ENCODE data around the gene AKAP13.

The AKAP13 gene

DNA sequence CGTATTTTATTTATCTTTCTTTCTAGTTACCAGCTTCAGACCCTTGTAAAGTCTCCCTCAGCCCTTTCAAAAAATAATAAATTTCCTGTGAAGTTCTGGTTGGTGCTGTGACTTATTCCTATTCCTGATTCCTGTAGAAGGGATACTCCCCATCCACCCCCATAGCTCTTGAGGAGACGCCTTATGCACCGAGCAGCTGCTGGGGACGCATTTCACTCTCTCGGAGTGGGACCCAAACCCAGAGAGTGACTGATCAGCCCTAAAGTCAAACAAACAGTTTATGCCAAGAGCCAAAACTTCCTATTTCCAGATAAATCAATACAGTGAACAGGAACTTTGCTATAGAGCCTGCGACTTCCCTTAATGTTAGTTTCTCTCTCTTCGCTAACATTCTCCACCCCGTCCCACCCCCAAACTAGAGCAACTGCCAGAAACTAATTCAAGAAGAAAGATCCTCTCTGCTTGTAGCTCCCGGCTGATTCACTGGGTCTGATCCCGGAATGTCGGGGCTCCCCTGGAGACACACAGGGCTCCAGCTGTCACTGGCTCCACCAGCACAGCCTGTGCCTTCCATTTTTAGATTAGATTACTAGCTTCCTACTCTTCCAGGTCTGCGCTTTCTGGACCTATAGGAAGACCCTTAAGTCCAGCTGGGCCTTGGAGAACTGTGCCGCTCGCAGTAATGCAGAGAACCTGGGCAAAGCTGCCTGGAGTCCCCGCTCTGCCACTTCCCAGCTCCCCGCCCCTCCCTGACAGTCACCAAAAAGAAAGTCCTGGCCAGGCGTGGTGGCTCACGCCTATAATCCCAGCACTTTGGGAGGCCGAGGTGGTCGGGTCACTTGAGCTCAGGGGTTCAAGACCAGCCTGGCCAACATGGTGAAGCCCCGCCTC lies 369.1 kb downstream of the AKAP13 start:
- no peak for DNase-seq

DNA sequence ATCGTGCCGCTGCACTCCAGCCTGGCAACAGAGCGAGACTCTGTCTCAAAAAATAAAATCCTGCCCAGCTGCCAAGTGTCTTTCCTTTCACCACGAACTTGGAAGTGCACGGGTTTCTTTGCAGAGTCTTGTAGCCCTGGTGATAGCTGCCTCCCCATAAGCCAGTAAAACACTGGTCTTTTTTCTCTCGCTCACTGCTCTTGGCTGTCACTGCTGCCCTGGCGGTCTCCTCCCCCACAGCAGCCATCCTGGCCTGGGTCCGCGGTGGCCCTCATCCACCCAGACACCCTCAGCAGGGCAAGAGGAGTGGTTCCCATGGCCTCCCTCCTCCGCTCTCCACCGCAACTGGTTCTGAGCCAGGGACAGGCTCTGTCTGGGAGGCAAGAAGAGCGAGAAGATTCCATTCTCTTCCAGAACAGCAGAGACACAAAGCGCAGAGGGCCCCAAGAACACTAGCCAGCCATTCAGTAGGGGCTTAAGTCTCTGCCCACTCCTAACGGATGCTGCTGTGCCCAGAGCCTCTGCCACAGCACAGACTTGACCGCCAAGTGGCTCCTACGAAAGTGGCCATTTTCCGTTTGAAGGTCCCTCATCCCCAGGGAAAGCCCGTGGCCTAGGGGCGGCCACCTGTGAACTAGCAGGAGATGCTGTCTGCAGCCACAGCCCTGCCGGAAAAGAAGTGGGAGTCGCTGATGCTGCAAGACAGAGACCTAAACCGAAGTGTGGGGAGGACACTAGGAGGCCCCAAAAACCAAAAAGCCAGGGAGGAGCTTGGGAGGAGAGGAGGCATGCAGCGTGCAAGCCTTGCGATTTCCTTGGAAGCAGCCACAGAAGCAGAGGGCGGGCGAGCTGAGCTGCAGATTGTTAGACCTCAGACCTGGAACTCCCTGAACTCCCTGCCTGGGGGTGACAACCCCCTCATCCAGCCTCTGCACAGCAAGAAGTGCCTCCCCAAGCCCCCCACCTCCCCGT lies 370.2 kb downstream of the AKAP13 start:
- no peak for DNase-seq

DNA sequence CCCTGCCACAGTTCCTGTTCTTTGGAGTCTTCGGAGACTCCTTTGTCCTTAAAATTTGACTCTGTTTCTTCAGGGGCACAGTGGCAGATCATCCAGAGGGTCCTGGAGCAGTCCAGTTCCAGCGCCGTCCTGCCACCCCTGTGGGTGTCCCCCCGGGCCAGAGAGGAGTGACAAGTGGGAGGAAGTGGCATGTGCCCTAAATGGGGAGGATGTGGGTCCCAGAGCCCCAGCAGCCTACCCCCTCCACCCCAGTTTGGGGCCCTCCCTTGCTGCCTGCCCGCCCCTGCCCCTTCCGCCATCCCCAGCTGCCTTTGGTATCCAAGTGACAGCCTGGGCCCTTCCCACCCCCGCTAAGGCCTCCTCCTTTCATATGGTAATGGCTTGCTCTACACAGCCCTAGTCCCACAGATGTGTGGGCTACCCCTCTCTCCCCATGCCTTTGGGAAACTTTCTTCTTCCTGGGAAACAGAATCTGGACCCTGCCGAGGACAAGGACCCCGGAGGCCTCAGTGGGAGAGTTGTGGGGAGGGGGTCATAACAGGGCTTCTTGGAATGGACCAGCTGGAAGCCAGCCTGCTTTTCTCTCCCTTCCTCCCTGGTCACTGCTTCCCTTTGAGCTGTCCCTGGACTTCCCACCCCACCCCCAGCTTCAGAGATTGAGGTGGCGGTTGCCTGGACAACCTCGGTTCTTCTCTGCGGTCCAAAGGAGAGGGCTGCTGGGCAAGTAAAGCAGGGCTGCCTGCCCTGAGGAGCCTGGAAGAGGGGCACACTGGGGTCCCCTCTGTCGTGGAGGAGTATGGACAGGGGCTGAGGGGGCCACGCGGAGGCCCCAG lies 371.1 kb downstream of the AKAP13 start:
- no peak for DNase-seq

DNA sequence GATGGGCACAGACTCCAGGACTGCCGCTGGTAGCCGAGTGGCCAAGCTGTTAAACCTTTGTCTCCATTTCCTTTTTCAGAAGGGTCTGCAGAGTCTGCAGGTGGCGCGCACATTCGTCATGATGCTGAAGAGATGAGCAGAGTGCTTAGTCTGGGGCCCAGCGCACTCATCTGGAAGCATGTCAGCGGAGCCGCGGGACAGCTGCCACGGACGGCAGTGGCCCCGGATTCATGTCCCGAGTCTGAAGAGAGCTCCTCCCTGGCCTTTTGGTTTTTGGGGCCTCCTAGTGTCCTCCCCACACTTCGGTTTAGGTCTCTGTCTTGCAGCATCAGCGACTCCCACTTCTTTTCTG lies 371.7 kb downstream of the AKAP13 start:
- no peak for DNase-seq

DNA sequence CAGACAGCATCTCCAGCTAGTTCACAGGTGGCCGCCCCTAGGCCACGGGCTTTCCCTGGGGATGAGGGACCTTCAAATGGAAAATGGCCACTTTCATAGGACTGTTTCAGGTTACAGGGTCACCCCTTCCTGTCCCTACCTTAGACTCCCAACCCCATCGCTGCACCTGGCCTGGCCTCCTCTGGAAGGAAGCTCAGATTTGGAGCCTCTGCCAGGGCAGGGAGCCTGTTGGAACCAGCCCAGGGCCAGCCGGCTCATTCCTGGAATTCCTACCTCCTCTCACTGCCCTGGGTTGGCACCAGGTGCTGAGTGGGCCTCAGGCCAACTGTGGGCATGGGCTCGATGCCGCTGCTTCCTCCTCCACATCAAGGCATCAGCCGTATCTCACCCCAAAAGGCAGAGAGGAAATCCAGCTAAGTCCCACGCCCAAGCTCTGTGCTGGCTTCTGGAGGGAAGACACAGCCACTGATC lies 372.1 kb downstream of the AKAP13 start:
- no peak for DNase-seq

DNA sequence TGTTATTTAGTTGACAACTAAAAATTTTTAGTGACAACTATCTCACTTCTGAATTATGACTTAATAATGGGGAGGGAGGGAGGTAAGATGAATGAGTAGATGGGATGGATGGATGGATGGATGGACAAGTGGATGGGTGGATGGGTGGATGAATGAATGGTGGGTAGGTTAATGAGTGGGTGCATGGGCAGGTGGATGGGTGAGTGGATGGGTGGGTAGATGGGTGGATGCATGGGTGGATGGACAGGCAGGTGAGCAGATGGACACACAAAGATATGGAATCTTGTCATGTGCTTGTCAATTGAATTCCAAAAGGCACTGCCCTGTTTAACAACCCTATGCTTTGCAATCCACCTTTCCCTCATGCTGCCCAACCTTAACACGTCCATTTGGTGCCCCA lies 372.9 kb downstream of the AKAP13 start:
- DNase-seq, result no peak

DNA sequence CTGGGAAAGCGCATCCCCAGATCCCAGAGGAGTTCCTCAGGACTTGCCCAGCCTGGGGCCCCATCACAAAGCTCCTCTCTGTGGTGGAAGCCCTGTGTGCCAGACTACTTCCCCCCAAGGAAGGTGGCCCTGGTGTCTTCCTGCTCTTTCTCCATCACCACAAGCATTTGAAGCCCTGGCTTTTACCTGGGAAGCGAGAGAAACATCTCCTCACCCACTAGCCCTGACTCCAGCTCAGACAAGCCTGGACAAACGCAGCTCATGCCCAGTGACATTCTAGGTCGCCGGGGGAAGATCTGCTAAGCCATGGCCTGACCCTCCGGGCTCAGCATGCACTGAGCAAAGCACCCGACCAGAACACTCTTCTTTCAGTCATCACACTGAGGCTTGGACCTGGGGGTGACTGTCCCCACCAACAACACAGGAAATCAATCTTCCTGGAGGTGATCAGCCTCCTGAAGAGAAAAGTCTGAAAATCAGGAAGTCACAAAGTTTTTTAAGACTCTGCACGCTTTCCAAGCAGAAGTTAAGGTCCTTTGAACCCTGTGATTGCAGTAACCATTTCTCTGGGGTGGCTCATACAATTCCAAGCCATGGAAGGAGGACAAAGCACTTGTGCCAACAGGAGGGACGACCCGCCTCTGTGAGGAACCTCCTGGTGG lies 373.5 kb downstream of the AKAP13 start:
- no peak for DNase-seq

DNA sequence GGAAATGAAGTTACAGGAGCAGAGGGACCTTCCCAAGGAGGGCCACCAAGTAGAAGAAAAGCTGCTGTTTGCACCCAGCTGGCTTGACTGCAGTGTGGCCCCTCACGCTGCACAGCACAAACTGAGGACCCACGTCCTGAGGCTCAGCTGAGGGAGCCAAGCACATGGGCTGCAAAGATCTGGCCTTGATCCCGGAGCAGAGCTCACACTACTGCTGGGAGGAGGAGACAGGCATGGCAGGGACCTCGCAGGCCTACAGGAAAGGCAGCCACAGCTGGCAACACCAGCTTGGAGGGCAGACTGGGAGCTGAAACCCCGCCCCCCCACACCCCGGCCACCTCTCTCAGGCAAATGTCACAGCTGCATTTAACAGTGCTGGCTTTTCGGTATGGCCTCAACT lies 374.6 kb downstream of the AKAP13 start:
- DNase-seq, result no peak

DNA sequence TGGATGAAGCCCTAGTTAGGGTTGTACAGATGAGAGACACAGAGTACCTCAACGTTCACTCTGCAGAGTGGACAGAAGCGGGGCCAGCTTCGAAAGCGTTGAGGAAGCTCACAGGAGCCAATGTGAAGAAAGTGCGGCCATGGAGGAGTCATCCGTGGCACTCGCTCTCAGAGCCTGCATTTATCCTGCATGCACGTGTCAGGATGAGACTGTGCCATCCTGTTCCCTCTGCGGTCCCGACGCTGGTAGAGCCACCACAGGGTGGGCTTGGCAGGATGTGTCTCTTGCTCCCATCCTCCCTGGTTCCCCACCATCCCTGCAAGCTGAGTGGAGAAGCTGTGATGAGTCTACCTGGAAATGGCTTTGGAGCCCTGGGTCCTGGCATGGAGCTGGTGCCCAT lies 375.1 kb downstream of the AKAP13 start:
- no peak for DNase-seq

DNA sequence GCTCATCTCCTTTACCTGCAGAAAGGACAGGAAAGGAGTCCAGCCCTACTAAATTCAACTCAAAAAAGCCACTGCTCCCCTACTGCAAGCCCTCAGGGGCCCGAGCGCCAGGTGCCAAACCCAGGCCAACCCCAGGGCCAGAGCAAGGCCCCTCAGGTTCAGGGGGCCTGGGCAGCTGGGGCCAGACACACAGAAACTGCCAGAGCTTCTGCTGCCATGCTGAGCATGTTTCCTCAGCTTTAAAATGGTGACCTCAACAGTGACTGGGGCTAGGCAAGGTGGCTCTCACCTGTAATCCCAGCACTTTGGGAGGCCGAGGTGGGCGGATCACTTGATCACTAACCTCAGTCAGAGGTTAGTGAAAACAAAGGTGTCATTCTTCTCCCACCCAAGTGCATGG lies 375.5 kb downstream of the AKAP13 start:
- no peak for DNase-seq

DNA sequence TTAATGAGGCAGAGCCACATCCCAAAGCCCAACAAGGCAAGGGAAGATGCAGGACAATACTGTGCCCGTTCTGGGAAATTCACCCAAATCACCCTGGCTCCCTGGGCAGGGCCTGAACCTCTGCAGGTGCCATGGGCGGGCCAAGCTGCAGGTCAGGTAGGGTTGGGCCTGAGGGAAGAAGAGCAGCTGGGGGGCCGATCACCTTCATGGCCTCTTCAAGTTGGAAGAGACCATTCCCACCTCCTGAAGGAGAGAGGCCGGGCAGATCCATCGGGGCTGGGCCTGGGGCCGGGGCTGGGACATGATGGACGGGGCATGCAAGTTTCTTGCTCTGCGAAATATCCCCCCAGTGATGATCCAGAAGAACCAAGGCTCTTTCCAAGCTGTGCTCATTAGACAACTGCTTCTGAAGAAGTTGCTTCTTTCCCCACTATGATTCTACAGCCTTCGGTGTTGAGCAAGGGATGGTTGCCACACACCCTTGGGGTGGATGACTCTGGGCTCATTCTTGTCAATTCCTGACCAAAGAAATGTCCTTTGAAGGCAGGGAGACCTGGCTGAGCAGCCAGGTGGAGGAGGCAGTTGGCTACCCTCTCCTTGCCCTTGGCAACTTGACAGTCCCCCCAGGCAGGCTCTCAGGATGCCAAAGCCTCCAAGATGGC lies 376.1 kb downstream of the AKAP13 start:
- no peak for DNase-seq

DNA sequence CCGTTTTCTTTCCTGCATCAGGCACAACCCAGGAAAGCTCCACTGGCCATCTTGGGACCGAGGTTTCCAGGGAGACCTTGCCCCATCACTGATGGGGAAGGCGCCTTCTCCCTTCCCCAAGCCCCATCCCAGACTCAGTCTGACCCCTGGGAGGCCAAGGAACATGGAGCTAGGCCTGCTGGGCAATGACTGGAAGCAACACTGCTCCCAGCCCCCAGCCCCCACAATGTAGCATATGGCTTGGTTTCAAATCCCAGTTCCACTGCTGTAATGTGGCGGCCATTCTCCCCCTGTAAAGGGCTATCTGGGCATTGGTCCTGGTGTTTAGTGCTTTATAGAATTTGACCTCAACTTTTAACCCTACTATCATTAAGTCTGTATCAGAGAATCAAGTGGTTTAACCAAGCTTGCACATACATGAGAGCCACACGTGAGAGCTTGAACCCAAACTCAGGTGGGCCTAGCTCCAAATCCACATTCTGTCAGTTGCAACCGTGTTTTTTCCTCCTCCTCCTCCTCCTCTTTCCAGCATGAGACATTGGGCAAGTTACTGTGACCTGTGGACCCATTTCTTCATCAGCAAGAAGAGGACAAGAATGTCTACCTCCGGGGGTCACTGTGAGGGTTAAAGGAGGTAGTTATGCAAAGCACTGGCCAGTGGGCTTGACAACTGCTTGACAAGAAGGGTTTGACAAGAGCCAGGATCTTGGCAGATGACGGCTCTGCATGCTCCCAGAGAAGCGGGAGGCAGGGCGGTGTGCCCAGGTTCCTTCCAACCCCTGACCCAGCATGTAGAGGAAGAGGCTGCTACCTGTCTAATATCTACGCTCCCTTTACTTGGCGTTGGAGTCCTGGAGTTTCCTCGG lies 376.9 kb downstream of the AKAP13 start:
- DNase-seq, result no peak

DNA sequence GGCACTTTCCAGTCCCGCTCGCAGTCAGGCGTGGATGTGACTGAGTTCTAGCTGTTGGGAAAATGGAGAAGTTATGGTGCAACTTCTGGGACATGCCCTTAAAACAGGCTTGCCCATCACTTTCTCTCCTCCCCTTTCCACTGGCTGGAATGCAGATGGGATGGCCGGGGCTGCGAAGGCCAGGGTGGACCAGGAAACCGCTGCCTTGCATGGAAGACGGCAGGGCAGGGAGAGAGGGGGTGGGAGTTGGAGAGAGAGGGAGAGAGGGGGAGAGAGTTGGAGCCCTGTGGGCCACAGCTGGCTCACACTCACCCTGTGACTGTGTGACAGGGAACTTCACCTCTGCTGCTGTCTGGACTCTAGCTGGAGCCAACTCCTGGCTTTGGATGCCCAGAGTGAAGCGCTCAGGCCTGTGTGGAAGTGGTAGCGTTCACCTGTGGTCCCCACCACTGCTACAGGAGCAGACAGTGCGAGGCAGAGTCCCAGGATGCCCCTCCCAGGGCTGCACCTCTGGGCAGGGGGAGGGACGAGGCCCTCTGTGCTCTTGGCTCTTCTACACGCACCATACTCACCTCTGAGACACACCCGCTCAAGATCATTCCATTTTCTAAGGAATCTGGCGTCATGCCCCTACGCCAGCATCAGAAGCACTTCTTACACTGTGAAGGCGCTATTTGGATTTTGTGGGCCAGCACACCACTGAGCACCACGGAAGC lies 377.7 kb downstream of the AKAP13 start:
- no peak for DNase-seq

DNA sequence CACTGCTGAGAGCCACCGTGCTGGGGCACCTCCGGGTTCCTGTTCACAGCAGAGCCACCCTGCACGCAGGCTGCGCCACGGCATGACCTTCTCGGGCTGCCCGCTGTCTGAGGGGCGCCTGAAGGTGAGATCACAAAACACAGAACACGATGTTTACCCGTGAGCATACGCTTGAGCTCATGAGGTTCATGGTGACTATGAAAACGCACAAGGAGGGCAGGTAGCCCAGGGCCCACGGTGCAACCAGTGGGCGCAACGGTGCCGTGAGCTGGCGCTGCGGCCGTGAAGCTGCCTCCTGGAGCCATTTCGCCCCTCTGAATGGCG lies 378.2 kb downstream of the AKAP13 start:
- DNase-seq, result no peak

DNA sequence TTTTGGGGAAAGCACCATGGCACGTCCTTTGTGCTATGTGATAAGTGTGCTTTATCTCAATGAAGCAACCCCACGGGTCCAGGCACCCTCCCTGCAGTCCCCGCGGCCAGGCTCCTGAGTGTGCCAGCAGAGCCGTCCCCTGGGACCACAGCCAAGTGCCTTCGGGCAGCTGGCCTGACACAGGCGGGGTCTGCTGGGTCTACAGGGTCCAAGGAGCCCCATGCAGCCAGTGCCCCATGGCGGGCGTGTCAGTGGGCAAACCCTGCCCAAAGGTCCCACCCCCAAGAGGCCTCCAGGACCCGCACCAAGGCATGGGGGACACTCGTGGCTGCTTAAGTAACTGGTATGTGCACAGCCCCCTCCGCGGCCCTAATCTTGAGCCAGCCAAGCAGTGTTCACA lies 379.0 kb downstream of the AKAP13 start:
- no peak for DNase-seq

DNA sequence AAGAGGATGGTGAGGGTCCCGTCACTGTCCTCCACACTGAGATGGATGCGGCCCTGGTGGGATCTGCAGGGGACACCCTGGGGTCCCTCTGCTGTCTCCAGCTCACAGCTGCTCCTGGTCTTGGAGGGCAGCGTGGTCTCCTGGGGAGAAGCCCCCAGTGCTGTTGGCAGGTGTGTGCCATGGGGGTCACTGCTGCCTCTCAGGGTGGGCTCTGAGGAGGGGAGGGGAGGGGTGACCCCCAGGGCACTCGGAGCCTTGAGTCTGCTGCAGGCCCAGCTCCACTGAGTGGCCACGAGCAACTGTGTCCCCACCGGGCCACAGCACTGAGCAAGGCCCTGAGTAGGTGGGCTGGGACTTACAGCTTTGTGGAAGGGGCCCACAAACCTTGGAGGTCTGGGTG lies 379.6 kb downstream of the AKAP13 start:
- no peak for DNase-seq

DNA sequence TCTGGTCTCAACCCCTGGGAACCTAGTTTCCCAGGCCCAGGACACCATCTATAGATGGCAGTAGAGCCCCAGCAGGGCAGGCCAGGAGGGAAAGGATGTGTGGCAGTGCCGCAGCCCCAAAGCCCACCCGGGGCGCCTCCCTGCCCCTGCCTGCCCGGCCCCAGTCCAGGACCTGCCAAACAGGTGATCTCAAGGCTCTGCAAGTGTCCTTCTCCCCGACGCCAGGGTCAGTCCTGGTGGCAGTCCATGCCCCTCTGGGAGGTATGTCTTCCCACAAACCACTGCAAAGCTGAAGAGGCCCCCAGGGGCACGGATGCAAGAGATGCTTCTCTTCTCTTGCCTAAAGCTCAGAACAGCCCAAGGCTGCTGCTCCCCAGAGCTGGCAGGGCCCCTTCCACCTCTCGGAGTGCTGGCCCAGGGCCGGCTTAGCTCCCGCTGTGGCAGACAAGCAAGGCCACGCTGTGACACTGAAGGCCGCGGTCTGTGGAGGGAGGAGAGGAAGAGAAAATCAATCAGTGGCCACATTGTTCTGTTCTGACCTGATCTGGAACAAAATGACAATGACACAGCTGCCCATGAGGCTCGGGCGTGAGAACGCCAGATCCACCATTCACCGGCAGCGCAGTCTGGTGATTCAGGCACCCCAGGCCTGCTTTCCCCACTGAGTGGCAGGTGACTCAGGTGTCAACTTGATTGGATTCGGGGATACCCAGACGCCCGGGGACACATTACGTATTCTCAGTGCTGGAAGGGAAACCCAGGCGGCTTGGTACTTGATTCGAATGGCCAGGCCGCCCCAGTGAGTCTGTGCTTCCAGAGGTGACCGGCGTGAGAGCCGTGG lies 380.3 kb downstream of the AKAP13 start:
- DNase-seq, result no peak

DNA sequence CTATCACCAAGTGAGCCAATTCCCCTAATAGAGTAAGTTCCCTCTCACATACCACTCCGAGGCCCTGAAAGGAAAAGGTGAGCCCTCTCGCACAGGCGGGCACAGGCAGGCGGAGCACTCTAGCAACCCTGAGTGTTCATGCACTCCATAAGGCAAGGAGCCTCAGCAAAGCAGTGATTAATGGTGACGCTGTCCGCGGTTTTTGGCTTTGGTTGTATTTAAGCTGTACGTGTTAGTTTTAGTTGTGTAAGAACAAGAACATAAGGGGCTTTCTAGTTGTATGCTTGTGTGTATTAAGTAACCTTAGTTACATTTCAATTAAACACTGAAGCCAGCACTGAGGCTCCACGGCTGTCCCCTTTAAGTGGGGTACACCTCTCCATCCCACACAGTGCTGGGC lies 381.2 kb downstream of the AKAP13 start:
- no peak for DNase-seq

DNA sequence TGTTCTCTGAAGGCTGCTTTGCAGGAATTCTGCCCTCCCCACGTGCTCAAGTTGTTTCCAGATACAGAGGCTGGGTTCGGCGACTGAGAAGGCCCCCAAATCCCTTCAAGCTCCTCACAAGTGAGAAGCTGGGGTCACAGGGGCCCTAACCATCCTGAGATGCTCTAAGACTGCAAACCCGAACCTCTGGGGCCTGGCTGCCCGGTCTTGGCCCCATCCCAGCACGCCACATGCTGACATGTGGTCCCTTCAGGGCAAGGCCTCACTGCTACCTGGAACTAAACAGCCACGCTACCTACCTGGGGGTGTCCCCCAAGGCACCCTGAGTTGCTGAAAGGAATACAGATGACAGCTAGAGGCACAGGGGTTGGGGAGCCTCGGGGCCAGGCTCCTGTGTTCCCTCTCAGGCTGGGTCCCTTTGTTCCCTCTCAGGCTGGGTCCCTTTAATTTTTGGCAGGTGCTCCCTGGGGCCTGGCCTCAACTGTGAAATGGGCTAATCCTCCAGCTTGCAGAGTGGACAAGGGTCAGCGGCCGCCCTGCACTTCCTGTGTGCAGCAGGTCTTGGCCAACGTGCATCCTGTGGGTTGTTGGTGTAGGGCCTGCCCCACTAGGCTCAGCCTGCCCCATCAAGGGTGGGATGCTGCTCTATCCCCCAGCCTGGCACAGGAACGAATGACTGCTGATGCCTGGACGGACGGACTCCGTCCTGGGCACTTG lies 381.8 kb downstream of the AKAP13 start:
- DNase-seq, result no peak

All from activated naive CD4-positive, alpha-beta T cell (primary cell).